H9 (cell line): ENCODE measurements around the gene CTPS2. TPM values are rescaled to one million over a fixed set of nuclear protein-coding genes. Genes with fewer than 3 reads are reported as not detected.
A peak's percentile ranks its signal among the peaks of the same experiment; 100 is the strongest.

ENCODE experiments used
- DNase-seq: peaks from one replicate; pipeline ENCODE4 v3.0.0-alpha.2; 2017
- H2AFZ ChIP-seq: one replicate; pipeline ENCODE4 v1.6.1; 2013; ENCODE audit warnings: mild to moderate bottlenecking, low read length, control low read depth, moderate library complexity
- H2AK5ac ChIP-seq: 2 replicates; pipeline ENCODE4 v1.6.1; 2013; ENCODE audit warnings: low read length, control low read depth, mixed read lengths; ENCODE audit not compliant: insufficient read length
- H2BK120ac ChIP-seq: one replicate; pipeline ENCODE4 v1.6.1; 2013; ENCODE audit warnings: low read depth, mild to moderate bottlenecking, low read length, control low read depth, inconsistent platforms; ENCODE audit not compliant: poor library complexity, severe bottlenecking
- H2BK12ac ChIP-seq: 2 replicates; pipeline ENCODE4 v1.6.1; 2013; ENCODE audit warnings: low read length, control low read depth, mixed read lengths, low read depth; ENCODE audit not compliant: insufficient read length
- H2BK15ac ChIP-seq: 2 replicates; pipeline ENCODE4 v1.6.1; 2013; ENCODE audit warnings: low read depth, low read length, control low read depth
- H2BK20ac ChIP-seq: one replicate; pipeline ENCODE4 v1.6.1; 2013; ENCODE audit warnings: low read depth, mild to moderate bottlenecking, low read length, control low read depth, inconsistent platforms; ENCODE audit not compliant: poor library complexity, severe bottlenecking
- H2BK5ac ChIP-seq: 2 replicates; pipeline ENCODE4 v1.6.1; 2013; ENCODE audit warnings: low read length, control low read depth, mixed read lengths; ENCODE audit not compliant: insufficient read length
- H3K14ac ChIP-seq: 2 replicates; pipeline ENCODE4 v1.6.1; 2013; ENCODE audit warnings: low read length, control low read depth; ENCODE audit not compliant: insufficient read depth
- H3K18ac ChIP-seq: 2 replicates; pipeline ENCODE4 v1.6.1; 2013; ENCODE audit warnings: low read depth, mild to moderate bottlenecking, mixed read lengths, low read length, control low read depth; ENCODE audit not compliant: insufficient read length
- H3K23ac ChIP-seq: 2 replicates; pipeline ENCODE4 v1.6.1; 2013; ENCODE audit warnings: low read length, control low read depth, mixed read lengths, low read depth; ENCODE audit not compliant: insufficient read length
- H3K23me2 ChIP-seq: 2 replicates; pipeline ENCODE4 v1.6.1; 2013; ENCODE audit warnings: low read depth, mild to moderate bottlenecking, mixed read lengths, low read length, control low read depth; ENCODE audit not compliant: insufficient read length, poor library complexity, severe bottlenecking
- H3K27ac ChIP-seq: 2 replicates; pipeline ENCODE4 v1.5.1; 2013; ENCODE audit warnings: low read length, control low read depth, mixed read lengths, low read depth; ENCODE audit not compliant: insufficient read length
- H3K27me3 ChIP-seq: 2 replicates; pipeline ENCODE4 v1.6.1; 2013; ENCODE audit warnings: low read length, control low read depth, inconsistent platforms; ENCODE audit not compliant: insufficient read depth
- H3K4ac ChIP-seq: 2 replicates; pipeline ENCODE4 v1.6.1; 2013; ENCODE audit warnings: low read depth, mild to moderate bottlenecking, control low read depth, inconsistent platforms, low read length, moderate library complexity
- H3K4me1 ChIP-seq: 2 replicates; pipeline ENCODE4 v1.6.1; 2013; ENCODE audit warnings: low read length, control low read depth, inconsistent platforms; ENCODE audit not compliant: insufficient read depth
- H3K4me2 ChIP-seq: 2 replicates; pipeline ENCODE4 v1.6.1; 2013; ENCODE audit warnings: low read length, control low read depth, mixed read lengths; ENCODE audit not compliant: insufficient read length, insufficient read depth
- H3K56ac ChIP-seq: 2 replicates; pipeline ENCODE4 v1.6.1; 2013; ENCODE audit warnings: low read depth, mild to moderate bottlenecking, mixed read lengths, low read length, control low read depth; ENCODE audit not compliant: insufficient read length
- H3K79me1 ChIP-seq: 2 replicates; pipeline ENCODE4 v1.6.1; 2013; ENCODE audit warnings: low read depth, mild to moderate bottlenecking, moderate library complexity, low read length, control low read depth, inconsistent platforms; ENCODE audit not compliant: insufficient read depth, poor library complexity, severe bottlenecking
- H3K79me2 ChIP-seq: 2 replicates; pipeline ENCODE4 v1.6.1; 2013; ENCODE audit warnings: low read length, control low read depth, inconsistent platforms; ENCODE audit not compliant: insufficient read depth
- H3K9ac ChIP-seq: 2 replicates; pipeline ENCODE4 v1.6.1; 2013; ENCODE audit warnings: low read length, control low read depth, mixed read lengths; ENCODE audit not compliant: insufficient read length; ENCODE audit errors: extremely low read depth
- H3K9me3 ChIP-seq: one replicate; pipeline ENCODE4 v1.6.1; 2013; ENCODE audit warnings: low read depth, low read length, inconsistent platforms; ENCODE audit not compliant: control insufficient read depth
- H3T11ph ChIP-seq: one replicate; pipeline ENCODE4 v1.6.1; 2013; ENCODE audit warnings: mild to moderate bottlenecking, low read length, control low read depth, inconsistent platforms
- H4K20me1 ChIP-seq: one replicate; pipeline ENCODE4 v1.6.1; 2013; ENCODE audit not compliant: control insufficient read depth, insufficient read length, insufficient read depth
- H4K5ac ChIP-seq: 2 replicates; pipeline ENCODE4 v1.6.1; 2013; ENCODE audit warnings: low read depth, mild to moderate bottlenecking, mixed read lengths, low read length, control low read depth; ENCODE audit not compliant: insufficient read length
- H4K8ac ChIP-seq: replicated peaks from 2 replicates; pipeline ENCODE4 v1.6.1; 2013; ENCODE audit warnings: low read length, control low read depth, mixed read lengths, low read depth; ENCODE audit not compliant: insufficient read length
- H4K91ac ChIP-seq: 2 replicates; pipeline ENCODE4 v1.6.1; 2013; ENCODE audit warnings: low read depth, mild to moderate bottlenecking, moderate library complexity, mixed read lengths, low read length, control low read depth; ENCODE audit not compliant: insufficient read length
- H3K27ac Mint-ChIP-seq, 3 experiments: 2 replicates in 2 of 3; 3 replicates in 1 of 3; pipeline ENCODE4 v1.8.0; 2020 to 2021; ENCODE audit warnings: mixed read lengths in 3 of 3, mild to moderate bottlenecking in 1 of 3, moderate library complexity in 1 of 3
- H3K27me3 Mint-ChIP-seq: 2 replicates; pipeline ENCODE4 v1.8.0; 2021; ENCODE audit warnings: low read depth, mild to moderate bottlenecking, moderate library complexity, mixed read lengths
- H3K36me3 Mint-ChIP-seq, 3 experiments: 2 replicates in 2 of 3; 3 replicates in 1 of 3; pipeline ENCODE4 v1.8.0; 2020 to 2021; ENCODE audit warnings: low read depth in 3 of 3, mixed read lengths in 3 of 3; ENCODE audit not compliant: insufficient read depth in 1 of 3
- H3K4me1 Mint-ChIP-seq, 2 experiments: 2 replicates each; pipeline ENCODE4 v1.8.0; 2020; ENCODE audit warnings: mixed read lengths in 2 of 2
- H3K4me3 Mint-ChIP-seq, 2 experiments: 2 replicates in 1 of 2; 3 replicates in 1 of 2; pipeline ENCODE4 v1.8.0; 2020 to 2021; ENCODE audit warnings: mild to moderate bottlenecking in 2 of 2, mixed read lengths in 2 of 2, moderate library complexity in 1 of 2
- H3K9me3 Mint-ChIP-seq, 2 experiments: 2 replicates in 1 of 2; 3 replicates in 1 of 2; pipeline ENCODE4 v1.8.0; 2020; ENCODE audit warnings: mild to moderate bottlenecking in 2 of 2, mixed read lengths in 2 of 2, moderate library complexity in 1 of 2
- WGBS: extraction: QIAGEN DNeasy Blood & Tissue Kit; methylation state at CpG from one replicate; pipeline ENCODE4 v1.1.7; 2013; ENCODE audit warnings: missing lambda C conversion rate, low lambda C conversion rate, mixed read lengths; ENCODE audit not compliant: insufficient read length; ENCODE audit errors: extremely low coverage; 5-methylcytosine and 5-hydroxymethylcytosine counted together
- total RNA-seq: library from RNA; stranded (reverse); gene quantifications from 2 replicates; pipeline ENCODE4 v1.2.1, GENCODE V29; 2021
- TF ChIP-seq, protein P1 (sequence below): fragments of 200-600 bp; sonication (generic); conservative IDR thresholded peaks from 3 replicates; pipeline ENCODE4 v1.8.0; 2021; ENCODE audit warnings: antibody characterized with exemption, mild to moderate bottlenecking

CTPS2 gene
- total RNA-seq, 1 experiment from 2014 or later: 69.7 TPM

DNA sequence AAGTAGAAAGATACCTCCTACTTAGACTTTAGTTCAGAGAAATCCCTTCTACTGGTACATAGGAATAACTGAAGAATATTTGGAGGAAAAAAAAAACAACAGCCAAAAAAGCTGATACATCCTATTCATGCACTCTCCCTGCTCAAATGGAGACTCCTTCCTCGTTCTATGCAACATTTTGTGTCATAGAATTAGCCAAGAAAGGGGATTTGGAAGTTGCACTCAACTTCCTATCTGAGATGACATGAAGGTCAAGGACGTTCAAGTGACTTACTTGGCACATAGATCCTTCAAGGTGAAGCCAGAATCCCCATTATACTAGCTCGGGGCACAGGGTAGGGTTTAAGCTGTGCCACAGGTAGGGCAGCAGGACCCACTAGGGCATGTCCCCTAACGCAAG, 118.7 kb downstream of the CTPS2 start:
- H4K8ac ChIP-seq: no peak overlapping the region
- no peaks in the 10 kb centered on the region for H3K27me3 ChIP-seq
- no peak overlapping the region for H2BK120ac ChIP-seq
- no peak overlapping the region for H2AK5ac ChIP-seq
- no peak overlapping the region for H2AFZ ChIP-seq
- H3K9ac ChIP-seq: no peak overlapping the region
- peaks cover 4 to 9% of the 10 kb centered on the region in 2 experiments; a peak in 4 of 5 replicates for H3K9me3 Mint-ChIP-seq
- DNase-seq: no peak
- H4K5ac ChIP-seq: no peak overlapping the region
- H2BK15ac ChIP-seq: no peak overlapping the region
- no peak overlapping the region for H3T11ph ChIP-seq
- no peaks in the 10 kb centered on the region for H3K79me2 ChIP-seq
- no peak overlapping the region for H3K4me3 Mint-ChIP-seq
- no peaks in the 10 kb centered on the region; the same call in 1 of the 2 replicates for H3K27me3 Mint-ChIP-seq
- H3K56ac ChIP-seq: no peak overlapping the region
- no peak overlapping the region for H2BK12ac ChIP-seq
- no peak overlapping the region for H3K27ac ChIP-seq
- H2BK20ac ChIP-seq: no peak overlapping the region
- H3K36me3 Mint-ChIP-seq: peaks cover 45 to 64% (median 57%) of the 10 kb centered on the region in 3 experiments
- H2BK5ac ChIP-seq: no peak overlapping the region
- no peak overlapping the region for H3K18ac ChIP-seq
- H3K27ac Mint-ChIP-seq: peak overlapping the region; percentile 21 to 86 (median 48); a peak in 3 of 7 replicates
- no CpG with 5 or more reads among the region's 4 CpGs for WGBS
- H3K23me2 ChIP-seq: no peaks in the 10 kb centered on the region
- peaks cover 20 to 34% of the 10 kb centered on the region in 2 experiments for H3K4me1 Mint-ChIP-seq
- H3K4me1 ChIP-seq: peaks cover 2% of the 10 kb centered on the region; the same call in 1 of the 2 replicates
- H3K79me1 ChIP-seq: no peaks in the 10 kb centered on the region
- H3K4me2 ChIP-seq: no peak overlapping the region
- no peaks in the 10 kb centered on the region for H4K20me1 ChIP-seq
- no peak overlapping the region for H3K4ac ChIP-seq
- no peak overlapping the region for H3K14ac ChIP-seq
- TF ChIP-seq, protein P1, sequence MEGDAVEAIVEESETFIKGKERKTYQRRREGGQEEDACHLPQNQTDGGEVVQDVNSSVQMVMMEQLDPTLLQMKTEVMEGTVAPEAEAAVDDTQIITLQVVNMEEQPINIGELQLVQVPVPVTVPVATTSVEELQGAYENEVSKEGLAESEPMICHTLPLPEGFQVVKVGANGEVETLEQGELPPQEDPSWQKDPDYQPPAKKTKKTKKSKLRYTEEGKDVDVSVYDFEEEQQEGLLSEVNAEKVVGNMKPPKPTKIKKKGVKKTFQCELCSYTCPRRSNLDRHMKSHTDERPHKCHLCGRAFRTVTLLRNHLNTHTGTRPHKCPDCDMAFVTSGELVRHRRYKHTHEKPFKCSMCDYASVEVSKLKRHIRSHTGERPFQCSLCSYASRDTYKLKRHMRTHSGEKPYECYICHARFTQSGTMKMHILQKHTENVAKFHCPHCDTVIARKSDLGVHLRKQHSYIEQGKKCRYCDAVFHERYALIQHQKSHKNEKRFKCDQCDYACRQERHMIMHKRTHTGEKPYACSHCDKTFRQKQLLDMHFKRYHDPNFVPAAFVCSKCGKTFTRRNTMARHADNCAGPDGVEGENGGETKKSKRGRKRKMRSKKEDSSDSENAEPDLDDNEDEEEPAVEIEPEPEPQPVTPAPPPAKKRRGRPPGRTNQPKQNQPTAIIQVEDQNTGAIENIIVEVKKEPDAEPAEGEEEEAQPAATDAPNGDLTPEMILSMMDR: no peak
- H4K91ac ChIP-seq: no peak overlapping the region
- no peak overlapping the region for H3K23ac ChIP-seq
- no peaks in the 10 kb centered on the region for H3K9me3 ChIP-seq
